ENCODE data around the gene KCNMA1. TPM values are rescaled to one million over a fixed set of nuclear protein-coding genes. Genes with fewer than 3 reads are reported as not detected.

KCNMA1 gene
- total and polyA plus RNA-seq, 7 donors = 15.3 to 427 (median 256) TPM

DNA sequence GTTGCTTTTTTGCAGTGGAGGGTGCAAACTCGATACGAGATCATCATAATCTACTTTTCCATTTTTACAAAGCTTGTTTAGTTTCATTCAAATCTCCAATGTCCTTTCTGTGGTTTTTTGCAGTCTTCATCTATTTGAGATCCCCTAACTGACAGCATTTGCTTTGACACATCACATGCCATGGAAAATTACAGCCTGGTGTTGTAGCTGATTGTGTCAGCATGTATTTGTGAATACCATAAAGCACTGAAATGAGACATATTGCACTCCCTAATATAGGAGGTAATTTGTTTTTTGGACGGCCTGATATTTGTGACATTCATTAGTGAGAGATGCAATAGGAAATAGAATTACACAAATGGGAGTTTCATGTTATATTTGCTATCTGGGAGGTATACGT, 620.8 kb downstream of the KCNMA1 start:
- peaks cover 0 to 19% (median 12%) of the 10 kb centered on the region in 4 donors for H3K4me1 ChIP-seq
- H3K4me3 ChIP-seq = no peak overlapping the region
- H3K36me3 ChIP-seq = peaks cover 3 to 23% (median 5%) of the 10 kb centered on the region in 4 donors
- no peak for DNase-seq
- intact Hi-C loops (cut with DNase I) = no loop called here
- TF ChIP-seq POLR2A (IDR thresholded peaks at IDR 0.05) (no peak), POLR2AphosphoS5 (IDR thresholded peaks at IDR 0.05) (no peak), EP300 (IDR thresholded peaks at IDR 0.05) (no peak)
- TF ChIP-seq, protein P1, sequence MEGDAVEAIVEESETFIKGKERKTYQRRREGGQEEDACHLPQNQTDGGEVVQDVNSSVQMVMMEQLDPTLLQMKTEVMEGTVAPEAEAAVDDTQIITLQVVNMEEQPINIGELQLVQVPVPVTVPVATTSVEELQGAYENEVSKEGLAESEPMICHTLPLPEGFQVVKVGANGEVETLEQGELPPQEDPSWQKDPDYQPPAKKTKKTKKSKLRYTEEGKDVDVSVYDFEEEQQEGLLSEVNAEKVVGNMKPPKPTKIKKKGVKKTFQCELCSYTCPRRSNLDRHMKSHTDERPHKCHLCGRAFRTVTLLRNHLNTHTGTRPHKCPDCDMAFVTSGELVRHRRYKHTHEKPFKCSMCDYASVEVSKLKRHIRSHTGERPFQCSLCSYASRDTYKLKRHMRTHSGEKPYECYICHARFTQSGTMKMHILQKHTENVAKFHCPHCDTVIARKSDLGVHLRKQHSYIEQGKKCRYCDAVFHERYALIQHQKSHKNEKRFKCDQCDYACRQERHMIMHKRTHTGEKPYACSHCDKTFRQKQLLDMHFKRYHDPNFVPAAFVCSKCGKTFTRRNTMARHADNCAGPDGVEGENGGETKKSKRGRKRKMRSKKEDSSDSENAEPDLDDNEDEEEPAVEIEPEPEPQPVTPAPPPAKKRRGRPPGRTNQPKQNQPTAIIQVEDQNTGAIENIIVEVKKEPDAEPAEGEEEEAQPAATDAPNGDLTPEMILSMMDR (IDR thresholded peaks at IDR 0.05) = no peak
- WGBS, 2 donors = 80 to 87% methylated on average over 4 of the region's 4 CpGs
- no peak overlapping the region for H3K27ac ChIP-seq
- H3K27me3 ChIP-seq = no peaks in the 10 kb centered on the region
- no peaks in the 10 kb centered on the region for H3K9me3 ChIP-seq

DNA sequence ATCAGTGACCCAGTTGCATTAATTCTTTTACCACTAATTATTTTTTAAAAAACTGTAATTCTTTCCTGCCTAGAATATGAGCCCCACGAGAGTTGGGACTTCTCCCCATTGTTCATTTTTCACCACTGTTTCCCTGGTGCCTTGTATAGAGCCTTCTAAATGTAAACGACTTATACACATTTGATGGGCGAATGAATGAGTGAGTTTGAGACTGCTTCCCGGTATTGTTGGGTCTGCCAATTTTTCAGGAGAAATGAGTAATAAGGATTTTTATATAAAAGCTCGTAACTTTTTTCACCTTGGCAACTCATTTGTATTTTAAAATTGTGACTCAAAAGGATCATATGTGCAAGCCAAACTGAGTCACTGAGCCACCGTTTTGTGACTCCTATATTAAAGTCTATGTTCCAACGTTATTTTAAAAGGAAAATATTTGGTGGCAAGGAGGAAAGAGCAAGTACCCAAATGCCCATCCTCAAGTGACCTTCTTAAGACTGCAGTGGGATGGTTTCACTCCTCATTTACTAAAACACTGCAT, 621.3 kb downstream of the KCNMA1 start:
- peaks cover 0 to 22% (median 12%) of the 10 kb centered on the region in 4 donors for H3K4me1 ChIP-seq
- no peaks in the 10 kb centered on the region for H3K9me3 ChIP-seq
- no peak overlapping the region for H3K27ac ChIP-seq
- no peaks in the 10 kb centered on the region for H3K27me3 ChIP-seq
- H3K36me3 ChIP-seq = peaks cover 3 to 23% (median 5%) of the 10 kb centered on the region in 4 donors
- intact Hi-C loops (cut with DNase I) = no loop called here
- TF ChIP-seq, protein P1 (IDR thresholded peaks at IDR 0.05) = no peak
- TF ChIP-seq POLR2AphosphoS5 (IDR thresholded peaks at IDR 0.05) = no peak
- no peak for TF ChIP-seq POLR2A (IDR thresholded peaks at IDR 0.05)
- no peak for TF ChIP-seq EP300 (IDR thresholded peaks at IDR 0.05)
- no peak overlapping the region for H3K4me3 ChIP-seq
- WGBS, 2 donors = 86 to 91% methylated on average over 7 of the region's 7 CpGs
- no peak for DNase-seq

DNA sequence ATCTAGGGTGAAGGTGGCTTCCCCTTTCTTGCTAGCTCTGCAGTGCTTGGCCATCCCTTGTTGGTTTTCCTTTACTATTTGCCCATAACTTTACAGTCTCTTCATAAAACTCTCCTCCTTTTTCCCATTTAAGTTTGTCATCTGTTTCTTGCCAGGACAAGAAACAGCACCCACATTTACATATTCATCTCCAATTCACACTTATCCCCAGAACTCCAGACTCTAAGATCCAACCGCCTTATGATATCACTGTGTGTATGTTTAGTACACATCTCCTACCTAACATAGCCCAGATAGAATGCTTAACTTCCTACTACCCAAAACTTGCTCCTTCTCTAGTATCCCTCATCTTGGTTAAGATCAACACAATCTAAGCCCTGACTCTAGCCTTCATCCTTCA, 622.2 kb downstream of the KCNMA1 start:
- intact Hi-C loops (cut with DNase I) = no loop called here
- no peak overlapping the region for H3K27ac ChIP-seq
- DNase-seq = no peak
- no peaks in the 10 kb centered on the region for H3K27me3 ChIP-seq
- no peaks in the 10 kb centered on the region for H3K9me3 ChIP-seq
- TF ChIP-seq, protein P1 (IDR thresholded peaks at IDR 0.05) = no peak
- TF ChIP-seq POLR2A (IDR thresholded peaks at IDR 0.05) = no peak
- TF ChIP-seq EP300 (IDR thresholded peaks at IDR 0.05) = no peak
- no peak for TF ChIP-seq POLR2AphosphoS5 (IDR thresholded peaks at IDR 0.05)
- H3K4me3 ChIP-seq = no peak overlapping the region
- peaks cover 3 to 33% (median 5%) of the 10 kb centered on the region in 4 donors for H3K36me3 ChIP-seq
- WGBS, 2 donors = 96 to 97% methylated on average over 1 of the region's 1 CpG
- H3K4me1 ChIP-seq = peaks cover 0 to 22% (median 12%) of the 10 kb centered on the region in 4 donors

DNA sequence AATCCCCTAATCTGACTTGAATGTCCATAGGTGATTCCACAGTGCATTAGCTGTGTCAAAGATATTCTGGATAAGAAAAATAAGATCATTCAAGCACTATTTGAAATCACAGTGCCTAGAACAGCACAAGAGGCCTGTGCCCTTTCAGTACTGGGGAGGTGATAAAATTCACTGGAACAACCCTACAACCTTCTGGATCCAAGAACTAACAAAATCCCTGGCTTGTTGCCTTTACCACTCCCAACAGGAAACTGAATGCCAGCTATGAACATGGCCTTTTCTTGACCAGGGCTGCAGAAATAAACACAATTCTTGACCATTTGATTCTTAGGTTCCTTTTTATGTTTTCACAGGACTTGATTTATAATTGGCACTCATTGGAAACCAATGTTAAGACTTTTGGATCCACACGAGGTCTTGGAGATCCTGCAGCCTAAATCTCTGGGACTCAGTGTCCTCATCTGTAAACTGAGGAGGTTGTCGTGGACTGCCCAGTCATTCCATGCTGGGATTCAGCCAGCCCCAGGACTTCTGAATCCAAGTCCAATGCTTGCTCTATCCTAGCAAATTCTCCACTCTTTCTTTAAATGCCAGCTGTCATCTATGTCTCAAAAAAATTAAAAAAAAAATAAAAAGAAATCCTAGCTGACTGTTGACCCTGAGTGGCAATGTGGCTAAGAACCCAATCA, 624.7 kb downstream of the KCNMA1 start:
- no peak overlapping the region for H3K4me3 ChIP-seq
- H3K27me3 ChIP-seq = no peaks in the 10 kb centered on the region
- TF ChIP-seq, protein P1 (IDR thresholded peaks at IDR 0.05) = no peak
- TF ChIP-seq POLR2AphosphoS5 (IDR thresholded peaks at IDR 0.05) (no peak), POLR2A (IDR thresholded peaks at IDR 0.05) (no peak), EP300 (IDR thresholded peaks at IDR 0.05) (no peak)
- peaks cover 0 to 28% (median 4%) of the 10 kb centered on the region in 4 donors for H3K36me3 ChIP-seq
- intact Hi-C loops (cut with DNase I) = no loop called here
- WGBS, 2 donors = 64 to 74% methylated on average over 2 of the region's 2 CpGs
- no peak for DNase-seq
- peak overlapping the region in 3 of 4 donors; percentile 47 to 56 (median 48) for H3K27ac ChIP-seq
- H3K9me3 ChIP-seq = no peaks in the 10 kb centered on the region
- H3K4me1 ChIP-seq = peaks cover 0 to 22% (median 12%) of the 10 kb centered on the region in 4 donors
